ENCODE data around the gene CFHR3.
A peak's percentile ranks its signal among the peaks of the same experiment; 100 is the strongest.
"Not testable (repeated sequence)": the region's sequence is repeated elsewhere in the genome, so short reads cannot be mapped to it uniquely, and the experiment has no call there.

CFHR3 gene

DNA sequence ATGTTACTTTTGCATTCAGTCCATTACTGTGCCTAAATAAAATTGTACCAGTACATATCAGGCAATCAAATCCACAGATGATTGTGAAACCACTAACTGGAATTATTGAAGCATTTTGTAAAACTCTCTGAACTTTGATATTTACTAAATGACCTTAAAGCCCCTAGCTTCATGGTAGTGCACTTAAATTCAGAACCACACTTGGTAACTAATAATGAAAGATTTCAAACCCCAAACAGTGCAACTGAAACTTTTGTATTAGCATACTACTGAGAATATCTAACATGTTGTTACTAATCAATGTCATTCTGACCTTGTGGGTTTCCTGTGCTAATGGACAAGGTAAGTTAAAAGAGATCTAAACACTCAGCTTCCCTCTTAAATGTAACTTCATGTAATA is at the start of gene CFHR3:
CFHR3 (plus strand) TSS at position 238 of the 400 bp plus-strand sequence; CDS start at position 285, 47 bp downstream.
- no peak for DNase-seq

DNA sequence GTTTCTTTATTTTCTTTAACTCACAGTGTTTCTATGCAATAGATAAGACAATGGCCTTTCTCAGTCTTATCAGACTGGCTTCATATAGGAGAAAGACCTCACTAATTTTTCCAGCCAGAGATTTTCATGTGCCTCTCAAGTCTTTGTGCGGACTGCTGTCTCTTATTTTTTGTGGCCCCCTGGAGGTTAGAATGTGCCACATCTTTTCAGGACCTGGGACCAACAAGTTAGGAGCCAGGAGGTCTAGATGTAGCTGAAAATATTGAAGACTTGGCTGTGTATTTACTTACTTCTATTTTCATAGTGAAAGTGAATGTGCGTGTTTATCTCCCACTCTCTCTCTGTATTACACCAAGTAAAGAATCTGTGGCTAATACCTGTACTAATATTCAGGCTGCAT is 42.1 kb upstream of the CFHR3 start:
- no peak for DNase-seq

DNA sequence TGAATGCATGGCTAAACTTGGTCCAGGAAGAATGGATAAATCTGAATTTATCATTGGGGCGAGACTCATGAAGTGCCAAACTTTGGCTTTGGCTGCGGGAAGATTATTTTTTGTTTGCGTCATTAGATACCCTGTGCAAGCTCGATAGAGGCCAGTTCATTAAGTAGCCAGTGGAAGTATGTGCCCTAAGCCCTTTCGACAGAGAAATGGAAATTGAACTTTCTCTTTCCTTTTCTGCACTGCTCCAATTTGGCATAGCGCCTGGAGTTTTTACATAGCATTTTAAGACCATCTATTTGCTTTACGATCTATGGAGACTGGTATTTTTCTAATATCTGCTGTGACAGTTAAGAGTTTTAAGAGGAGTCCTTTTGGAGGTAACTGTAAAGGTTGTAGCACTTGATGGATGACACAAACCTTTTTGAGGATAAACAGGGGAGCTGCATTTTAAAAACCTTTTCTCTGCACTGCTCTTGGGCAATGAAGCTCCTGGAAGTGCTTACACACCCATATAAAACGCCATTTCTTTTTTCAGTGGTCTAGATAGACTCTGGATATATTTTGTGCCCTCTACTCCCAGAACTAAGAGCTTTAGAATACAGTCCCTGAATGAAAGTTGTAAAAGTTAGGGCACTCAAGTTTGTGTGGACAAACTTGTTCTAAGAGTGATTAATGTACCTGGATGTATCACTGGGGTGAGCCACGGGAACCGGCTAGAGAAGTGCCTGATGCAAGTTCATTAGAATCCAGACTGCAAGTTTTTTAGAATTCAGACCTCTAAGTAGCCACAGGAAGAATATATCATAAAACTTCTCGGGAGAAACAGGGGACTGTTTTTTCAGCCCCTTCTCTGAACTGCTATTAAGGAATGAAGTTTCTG is 41.3 kb upstream of the CFHR3 start:
- no peak for DNase-seq

- no peak for DNase-seq
Observed at GRCh38 chr1:196734006-196734405, 40.6 kb upstream of the CFHR3 start.

- DNase-seq, result no peak
Observed at GRCh38 chr1:196734460-196734859, 40.2 kb upstream of the CFHR3 start.

GRCh38 chr1:196738730-196739129 is 35.9 kb upstream of the CFHR3 start:
- no peak for DNase-seq

GRCh38 chr1:196743244-196743643 is 31.4 kb upstream of the CFHR3 start:
- peak; percentile 67 for DNase-seq

GRCh38 chr1:196765019-196765740 is 9.5 kb upstream of the CFHR3 start:
- DNase-seq, result not testable (repeated sequence)

DNA sequence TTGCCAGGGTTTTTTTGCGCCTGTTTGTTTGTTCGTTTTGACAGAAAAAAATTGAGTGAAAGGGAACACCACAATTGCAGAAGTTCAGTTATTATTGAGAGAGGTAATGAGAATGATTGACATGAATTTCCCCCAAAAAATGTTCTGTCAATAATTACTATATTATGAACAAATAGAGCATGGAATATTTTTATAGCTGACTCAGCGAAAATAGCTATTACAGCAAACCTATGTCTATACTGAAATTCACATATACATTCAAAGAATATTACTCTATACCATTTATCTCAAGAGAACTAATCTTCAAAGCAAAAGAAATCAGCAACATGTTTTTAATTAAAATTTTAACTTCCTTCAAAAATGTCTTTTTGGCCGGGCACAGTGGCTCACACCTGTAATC is 4.8 kb upstream of the CFHR3 start:
- DNase-seq, result not testable (repeated sequence)

GRCh38 chr1:196773713-196774112 is 927 bp upstream of the CFHR3 start:
- no peak for DNase-seq

DNA sequence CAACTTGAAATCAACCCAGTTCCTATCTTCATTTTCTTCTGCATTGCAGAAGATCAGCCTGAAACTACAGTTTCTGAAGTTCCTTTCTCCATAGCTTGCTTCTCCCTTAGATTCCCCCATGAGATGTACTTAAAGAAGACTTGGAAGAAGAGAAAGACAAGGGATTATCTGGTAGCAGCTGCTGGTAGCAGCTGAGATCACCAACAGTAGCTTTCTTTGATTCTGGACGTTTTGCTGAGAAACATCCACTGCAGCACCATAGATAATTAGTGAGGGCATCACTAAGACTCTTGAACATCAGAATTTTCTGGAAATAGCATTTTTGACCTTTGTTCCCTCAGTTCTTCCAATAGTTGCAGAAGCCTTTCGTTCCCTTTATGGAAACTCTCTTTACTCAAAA is 465 bp upstream of the CFHR3 start:
- DNase-seq, result no peak

DNA sequence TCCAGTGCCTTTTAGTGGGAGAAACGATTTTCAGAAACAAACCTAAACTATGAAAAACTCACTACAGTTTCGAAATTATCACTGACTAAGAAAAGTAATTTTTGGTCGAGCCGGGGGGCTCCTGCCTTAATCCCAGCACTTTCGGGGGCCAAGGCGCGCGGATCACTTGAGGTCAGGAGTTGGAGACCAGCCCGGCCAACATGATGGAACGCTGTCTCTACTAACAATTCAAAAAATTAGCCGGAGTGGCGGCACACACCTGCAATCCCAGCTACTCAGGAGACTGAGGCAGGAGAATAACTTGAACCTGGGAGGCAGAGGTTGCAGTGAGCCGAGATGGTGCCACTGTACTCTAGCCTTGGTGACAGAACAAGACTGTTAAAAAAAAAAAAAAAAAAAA is 3.0 kb downstream of the CFHR3 start:
- DNase-seq, result no peak

- DNase-seq, result peak; percentile 8
Observed at GRCh38 chr1:196779093-196779492, 4.5 kb downstream of the CFHR3 start.

DNA sequence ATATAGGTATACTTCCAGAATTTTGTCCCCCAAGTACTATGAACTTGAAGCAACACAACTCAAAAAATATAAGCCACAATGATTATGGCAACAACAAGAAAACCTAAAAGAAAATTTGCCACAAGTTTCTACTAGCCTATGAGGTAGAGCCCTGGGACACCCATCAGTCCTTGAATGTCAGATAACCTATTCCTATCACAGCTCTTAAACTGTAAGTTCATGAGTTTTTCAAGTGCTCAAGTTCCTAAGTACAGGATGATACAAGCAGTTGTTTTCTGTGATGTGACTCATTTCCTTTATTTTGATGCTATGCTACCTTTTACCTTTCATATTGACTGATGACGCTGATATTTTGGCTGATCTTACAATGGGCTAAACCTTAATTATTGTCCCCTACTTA is 16.6 kb downstream of the CFHR3 start:
- not testable (repeated sequence) for DNase-seq

DNA sequence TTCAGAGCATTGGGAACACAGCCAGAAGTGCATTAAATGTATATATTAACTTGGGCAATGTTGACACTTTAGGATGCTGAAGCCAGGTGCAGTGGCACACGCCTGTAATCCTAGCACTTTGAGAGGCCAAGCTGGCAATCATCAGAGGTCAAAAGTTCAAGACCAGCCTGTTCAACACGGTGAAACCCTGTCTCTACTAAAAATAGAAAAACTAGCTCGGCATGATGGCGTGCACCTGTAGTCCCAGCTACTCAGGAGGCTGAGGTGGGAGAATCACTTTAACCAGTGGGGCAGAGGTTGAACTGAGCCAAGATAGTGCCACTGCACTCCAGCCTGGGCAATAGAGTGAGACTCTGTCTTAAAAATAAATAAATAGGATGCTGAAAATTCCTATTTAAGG is 19.5 kb downstream of the CFHR3 start:
- not testable (repeated sequence) for DNase-seq

DNA sequence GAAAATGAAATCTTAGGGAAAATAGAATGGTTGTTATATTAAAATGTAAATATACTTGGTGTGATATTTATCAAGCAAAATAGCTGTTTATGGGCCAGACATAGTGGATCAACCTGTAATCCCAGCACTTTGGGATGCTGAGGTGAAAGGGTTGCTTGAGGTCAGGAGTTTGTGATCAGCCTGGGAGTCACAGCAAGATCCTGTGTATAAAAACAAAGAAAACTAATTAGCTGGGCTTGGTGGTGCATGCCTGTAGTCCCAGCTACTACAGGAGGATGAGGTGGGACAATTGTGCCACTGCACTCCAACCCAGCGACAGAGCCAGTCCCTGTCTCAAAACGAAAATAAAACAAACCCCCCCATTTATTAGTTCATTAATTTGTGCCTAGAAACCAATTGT is 23.3 kb downstream of the CFHR3 start:
- DNase-seq, result no peak

- not testable (repeated sequence) for DNase-seq
Observed at GRCh38 chr1:196801920-196802319, 27.3 kb downstream of the CFHR3 start.

GRCh38 chr1:196808529-196809235 is 34.0 kb downstream of the CFHR3 start:
- DNase-seq, result no peak

GRCh38 chr1:196817442-196817841 is 42.8 kb downstream of the CFHR3 start:
- not testable (repeated sequence) for DNase-seq

- DNase-seq, result not testable (repeated sequence)
Observed at GRCh38 chr1:196819531-196819930, 44.9 kb downstream of the CFHR3 start, which contains the start of gene CFHR1. Gene CFHR1, plus strand, starts transcription at chr1:196819731. Its CDS starts 114 bp downstream, at chr1:196819845.

DNA sequence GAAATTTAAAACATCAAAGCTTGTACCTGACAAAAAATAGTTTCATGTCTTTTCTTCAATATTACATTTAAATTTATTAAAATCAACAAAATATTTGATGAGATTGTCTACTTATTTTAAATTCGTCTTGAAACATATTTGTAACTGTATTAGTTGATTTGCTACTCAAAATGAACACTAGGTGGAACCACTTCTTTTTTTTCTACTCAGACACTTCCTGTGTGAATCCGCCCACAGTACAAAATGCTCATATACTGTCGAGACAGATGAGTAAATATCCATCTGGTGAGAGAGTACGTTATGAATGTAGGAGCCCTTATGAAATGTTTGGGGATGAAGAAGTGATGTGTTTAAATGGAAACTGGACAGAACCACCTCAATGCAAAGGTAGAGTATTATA is 53.2 kb downstream of the CFHR3 start:
- peak; percentile 43 for DNase-seq
